ENCODE measurements around the gene CDH4. TPM values are rescaled to one million over a fixed set of nuclear protein-coding genes. Genes with fewer than 3 reads are reported as not detected.

The CDH4 gene
- polyA plus RNA-seq, 1 donor (not counting 4 experiments of a cell fraction or from before 2014, with no cell fraction given), result 2.2 TPM

DNA sequence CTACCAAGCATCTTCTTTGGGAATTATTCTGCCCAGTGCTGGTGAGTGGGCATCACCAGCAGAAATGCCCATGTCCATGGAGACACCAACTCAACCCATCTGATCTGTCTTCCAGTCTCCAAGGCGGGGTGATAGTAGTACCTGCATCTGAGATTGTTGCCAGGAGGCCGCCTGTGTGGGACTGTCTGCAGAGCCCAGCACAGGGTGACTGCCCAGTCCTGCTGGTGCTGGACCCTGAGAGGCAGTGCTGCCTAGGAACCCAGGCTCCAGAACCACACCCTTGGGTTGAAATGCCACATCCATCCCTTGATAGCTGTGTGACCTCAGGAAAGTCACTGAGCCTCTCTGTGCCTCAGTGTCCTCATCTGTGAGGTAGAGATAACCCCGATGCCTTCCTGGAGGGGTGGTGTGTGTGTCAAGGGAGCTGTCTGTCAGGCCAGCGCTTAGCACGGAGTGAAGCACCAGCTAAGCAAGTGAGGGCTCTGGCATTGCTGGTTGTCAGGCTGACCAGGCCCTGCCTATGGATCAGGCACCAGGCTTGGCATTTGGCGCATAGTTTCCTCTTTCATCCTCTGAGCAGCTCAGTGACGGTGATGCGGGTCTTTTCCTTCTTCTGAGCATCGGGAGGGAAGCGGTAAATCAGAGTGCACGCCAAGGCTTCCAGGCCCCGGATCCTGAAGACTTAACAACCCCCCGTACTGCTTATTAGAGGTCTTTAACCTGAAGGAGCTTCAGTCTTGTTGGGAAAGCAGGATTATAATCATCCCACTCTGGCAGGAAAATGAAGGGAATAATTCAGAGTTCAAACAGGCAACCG lies 268.2 kb downstream of the CDH4 start:
- Histone ChIP-seq H3K79me2 (ENCODE audit: control insufficient read depth, insufficient read depth, low read length) (no peaks in the 10 kb centered on the region), H3K9ac (ENCODE audit: control insufficient read depth, extremely low read depth, insufficient read depth, low read length) (no peak overlapping the region), H3K27ac (ENCODE audit: control insufficient read depth, insufficient read depth, low read length) (no peak overlapping the region), H4K20me1 (ENCODE audit: control insufficient read depth, extremely low read depth, insufficient read depth, low read length) (peaks cover 14% of the 10 kb centered on the region), H3K27me3 (ENCODE audit: control insufficient read depth, extremely low read depth, insufficient read depth, low read length) (no peaks in the 10 kb centered on the region), H3K9me3 (ENCODE audit: control insufficient read depth, low read depth, low read length) (no peaks in the 10 kb centered on the region), H3K4me1 (ENCODE audit: control insufficient read depth, extremely low read depth, insufficient read depth, low read length) (no peaks in the 10 kb centered on the region), H3K36me3 (ENCODE audit: control insufficient read depth in 2 of 2, extremely low read depth in 1 of 2, insufficient read depth in 2 of 2, low read length in 2 of 2) (no peaks in the 10 kb centered on the region), H3K9me1 (ENCODE audit: control insufficient read depth, extremely low read depth, insufficient read depth, low read length) (no peaks in the 10 kb centered on the region), H2AFZ (ENCODE audit: control insufficient read depth, low read length) (no peak overlapping the region), H3K4me3 (ENCODE audit: control insufficient read depth in 2 of 3, extremely low read depth in 1 of 3, insufficient read depth in 2 of 3, low read depth in 1 of 3, low read length in 3 of 3) (no peak overlapping the region), H3K4me2 (ENCODE audit: control insufficient read depth, extremely low read depth, insufficient read depth, low read depth, low read length) (no peak overlapping the region)
- TF ChIP-seq EZH2 (IDR thresholded peaks at IDR 0.05; ENCODE audit: low read length), result no peak
- TF ChIP-seq, protein P1, sequence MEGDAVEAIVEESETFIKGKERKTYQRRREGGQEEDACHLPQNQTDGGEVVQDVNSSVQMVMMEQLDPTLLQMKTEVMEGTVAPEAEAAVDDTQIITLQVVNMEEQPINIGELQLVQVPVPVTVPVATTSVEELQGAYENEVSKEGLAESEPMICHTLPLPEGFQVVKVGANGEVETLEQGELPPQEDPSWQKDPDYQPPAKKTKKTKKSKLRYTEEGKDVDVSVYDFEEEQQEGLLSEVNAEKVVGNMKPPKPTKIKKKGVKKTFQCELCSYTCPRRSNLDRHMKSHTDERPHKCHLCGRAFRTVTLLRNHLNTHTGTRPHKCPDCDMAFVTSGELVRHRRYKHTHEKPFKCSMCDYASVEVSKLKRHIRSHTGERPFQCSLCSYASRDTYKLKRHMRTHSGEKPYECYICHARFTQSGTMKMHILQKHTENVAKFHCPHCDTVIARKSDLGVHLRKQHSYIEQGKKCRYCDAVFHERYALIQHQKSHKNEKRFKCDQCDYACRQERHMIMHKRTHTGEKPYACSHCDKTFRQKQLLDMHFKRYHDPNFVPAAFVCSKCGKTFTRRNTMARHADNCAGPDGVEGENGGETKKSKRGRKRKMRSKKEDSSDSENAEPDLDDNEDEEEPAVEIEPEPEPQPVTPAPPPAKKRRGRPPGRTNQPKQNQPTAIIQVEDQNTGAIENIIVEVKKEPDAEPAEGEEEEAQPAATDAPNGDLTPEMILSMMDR (optimal IDR thresholded peaks at IDR 0.05 in 1 of 3, IDR thresholded peaks at IDR 0.05 in 1 of 3, conservative IDR thresholded peaks at IDR 0.05 in 1 of 3; ENCODE audit: extremely low read depth in 1 of 3, insufficient read depth in 2 of 3, low read length in 3 of 3), result no peak
- FAIRE-seq, result no peak
- dilution Hi-C loops (cut with MboI; ENCODE audit: extremely low pct_ligation_motif_present, low sequenced_read_pairs), result no loop called here
- DNase-seq (ENCODE audit: low read depth, low spot score), result no peak

DNA sequence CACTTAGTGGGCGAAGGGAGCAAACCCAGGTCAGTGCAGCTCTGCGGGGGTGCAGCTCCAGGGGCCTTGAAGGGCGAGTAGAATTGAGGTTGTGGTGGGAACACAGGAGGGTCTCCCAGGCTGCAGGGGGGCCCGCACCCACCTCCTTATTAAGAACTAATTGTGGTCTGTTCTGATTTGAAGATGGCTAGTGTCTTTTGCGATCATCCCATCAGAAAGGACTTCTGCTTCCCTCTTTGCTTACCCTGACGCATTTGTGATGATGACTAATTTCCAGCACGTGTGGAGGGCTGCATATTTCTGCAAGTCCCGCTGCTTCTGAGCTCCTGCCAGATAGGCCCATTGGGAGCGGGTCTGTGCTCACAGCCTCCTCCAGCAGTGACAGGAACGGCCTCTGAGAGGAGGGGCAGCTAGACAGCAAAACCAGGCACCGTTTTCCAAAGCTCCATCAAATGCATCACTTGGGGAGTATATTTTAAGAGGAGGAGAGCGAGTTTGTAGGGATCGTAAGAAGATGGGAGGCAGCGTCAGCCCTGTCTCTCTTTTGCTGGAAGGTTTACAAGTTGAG lies 268.9 kb downstream of the CDH4 start:
- FAIRE-seq, result no peak
- Histone ChIP-seq H3K27ac (ENCODE audit: control insufficient read depth, insufficient read depth, low read length) (no peak overlapping the region), H4K20me1 (ENCODE audit: control insufficient read depth, extremely low read depth, insufficient read depth, low read length) (peaks cover 14% of the 10 kb centered on the region), H3K9me1 (ENCODE audit: control insufficient read depth, extremely low read depth, insufficient read depth, low read length) (no peaks in the 10 kb centered on the region), H2AFZ (ENCODE audit: control insufficient read depth, low read length) (no peak overlapping the region), H3K27me3 (ENCODE audit: control insufficient read depth, extremely low read depth, insufficient read depth, low read length) (no peaks in the 10 kb centered on the region), H3K9me3 (ENCODE audit: control insufficient read depth, low read depth, low read length) (no peaks in the 10 kb centered on the region), H3K4me2 (ENCODE audit: control insufficient read depth, extremely low read depth, insufficient read depth, low read depth, low read length) (no peak overlapping the region), H3K4me1 (ENCODE audit: control insufficient read depth, extremely low read depth, insufficient read depth, low read length) (no peaks in the 10 kb centered on the region), H3K36me3 (ENCODE audit: control insufficient read depth in 2 of 2, extremely low read depth in 1 of 2, insufficient read depth in 2 of 2, low read length in 2 of 2) (no peaks in the 10 kb centered on the region), H3K9ac (ENCODE audit: control insufficient read depth, extremely low read depth, insufficient read depth, low read length) (no peak overlapping the region), H3K79me2 (ENCODE audit: control insufficient read depth, insufficient read depth, low read length) (no peaks in the 10 kb centered on the region), H3K4me3 (ENCODE audit: control insufficient read depth in 2 of 3, extremely low read depth in 1 of 3, insufficient read depth in 2 of 3, low read depth in 1 of 3, low read length in 3 of 3) (no peak overlapping the region)
- TF ChIP-seq, protein P1 (optimal IDR thresholded peaks at IDR 0.05 in 1 of 3, IDR thresholded peaks at IDR 0.05 in 1 of 3, conservative IDR thresholded peaks at IDR 0.05 in 1 of 3; ENCODE audit: extremely low read depth in 1 of 3, insufficient read depth in 2 of 3, low read length in 3 of 3), result no peak
- no peak for TF ChIP-seq EZH2 (IDR thresholded peaks at IDR 0.05; ENCODE audit: low read length)
- dilution Hi-C loops (cut with MboI; ENCODE audit: extremely low pct_ligation_motif_present, low sequenced_read_pairs), result no loop called here
- no peak for DNase-seq (ENCODE audit: low read depth, low spot score)

All from keratinocyte (primary cell).